Fibroblast of lung (primary cell): Measurements from ENCODE around the gene FANCG. TPM values are rescaled to one million over a fixed set of nuclear protein-coding genes. Genes with fewer than 3 reads are reported as not detected.

Experiments used
- DNase-seq, 2 donors: peaks; one replicate each; pipeline versions ENCODE4 v3.0.0 to v3.0.0-alpha.2; 2010; ENCODE audit warnings: low read depth in 2 of 2
- H2AFZ ChIP-seq: 2 replicates; pipeline ENCODE4 v1.5.1; 2012; ENCODE audit warnings: low read length, control low read depth, inconsistent platforms
- H3K27ac ChIP-seq: 2 replicates; pipeline ENCODE4 v1.5.1; 2011; ENCODE audit warnings: low read length, control low read depth; ENCODE audit not compliant: insufficient read depth
- H3K27me3 ChIP-seq: 2 replicates; pipeline ENCODE4 v1.5.1; 2011; ENCODE audit warnings: mild to moderate bottlenecking, low read length; ENCODE audit not compliant: control insufficient read depth, insufficient read depth
- H3K36me3 ChIP-seq: 2 replicates; pipeline ENCODE4 v1.5.1; 2011; ENCODE audit warnings: low read length; ENCODE audit not compliant: control insufficient read depth, insufficient read depth
- H3K4me1 ChIP-seq: 2 replicates; pipeline ENCODE4 v1.5.1; 2011; ENCODE audit warnings: low read length; ENCODE audit not compliant: control insufficient read depth, insufficient read depth; ENCODE audit errors: extremely low read depth
- H3K4me2 ChIP-seq: 2 replicates; pipeline ENCODE4 v1.5.1; 2011; ENCODE audit warnings: low read length, control low read depth; ENCODE audit not compliant: insufficient read depth; ENCODE audit errors: extremely low read depth
- H3K4me3 ChIP-seq, 4 experiments: fragments of 200-600 bp in 1 of 4; sonication (generic) in 1 of 4; replicated peaks in 1 of 4; 2 replicates each; pipeline ENCODE4 v1.5.1; 2011 to 2016; ENCODE audit warnings: low read length in 4 of 4, low read depth in 3 of 4, mild to moderate bottlenecking in 3 of 4, control low read depth in 2 of 4, inconsistent platforms in 1 of 4, mixed read lengths in 1 of 4; ENCODE audit not compliant: insufficient read depth in 1 of 4; ENCODE audit errors: control extremely low read depth in 1 of 4
- H3K79me2 ChIP-seq: 2 replicates; pipeline ENCODE4 v1.5.1; 2012; ENCODE audit warnings: mild to moderate bottlenecking, low read length, inconsistent platforms; ENCODE audit not compliant: control insufficient read depth, insufficient read depth
- H3K9ac ChIP-seq: 2 replicates; pipeline ENCODE4 v1.5.1; 2011; ENCODE audit warnings: mild to moderate bottlenecking, low read length, control low read depth; ENCODE audit not compliant: insufficient read depth
- H3K9me3 ChIP-seq: 2 replicates; pipeline ENCODE4 v1.5.1; 2012; ENCODE audit warnings: low read depth, low read length; ENCODE audit not compliant: control insufficient read depth, insufficient read depth
- H4K20me1 ChIP-seq: 2 replicates; pipeline ENCODE4 v1.5.1; 2011; ENCODE audit warnings: low read length; ENCODE audit not compliant: control insufficient read depth, insufficient read depth; ENCODE audit errors: extremely low read depth
- EZH2 ChIP-seq: IDR thresholded peaks from 2 replicates; pipeline ENCODE4 v1.5.1; 2012; ENCODE audit warnings: low read length, control low read depth, mild to moderate bottlenecking; ENCODE audit errors: missing control alignments
- polyA plus RNA-seq, 2 donors: library from polyadenylated mRNA; depleted of rRNA in 1 of 2; stranded (reverse) in 1 of 2; unstranded in 1 of 2; fragments of >200 nt; gene quantifications; 2 replicates each; pipeline ENCODE4 v1.2.1, GENCODE V29; 2011 to 2012; ENCODE audit warnings: missing spikeins in 1 of 2
- total RNA-seq: library from RNA; depleted of rRNA; stranded (reverse); fragments of >200 nt; gene quantifications from 2 replicates; pipeline ENCODE4 v1.2.1, GENCODE V29; 2014
- TF ChIP-seq, protein P1 (sequence below), 2 donors: IDR thresholded peaks in 1 of 2; conservative IDR thresholded peaks in 1 of 2; 1 replicate in 1 of 2; 2 replicates in 1 of 2; pipeline ENCODE4 v1.5.1; 2011 to 2012; ENCODE audit warnings: low read length in 2 of 2, control low read depth in 1 of 2, inconsistent platforms in 1 of 2, low read depth in 1 of 2, mild to moderate bottlenecking in 1 of 2

Gene FANCG
- total and polyA plus RNA-seq, 2 donors (not counting 1 experiment from before 2014, with no cell fraction given) = 6.6 to 12.2 TPM

DNA sequence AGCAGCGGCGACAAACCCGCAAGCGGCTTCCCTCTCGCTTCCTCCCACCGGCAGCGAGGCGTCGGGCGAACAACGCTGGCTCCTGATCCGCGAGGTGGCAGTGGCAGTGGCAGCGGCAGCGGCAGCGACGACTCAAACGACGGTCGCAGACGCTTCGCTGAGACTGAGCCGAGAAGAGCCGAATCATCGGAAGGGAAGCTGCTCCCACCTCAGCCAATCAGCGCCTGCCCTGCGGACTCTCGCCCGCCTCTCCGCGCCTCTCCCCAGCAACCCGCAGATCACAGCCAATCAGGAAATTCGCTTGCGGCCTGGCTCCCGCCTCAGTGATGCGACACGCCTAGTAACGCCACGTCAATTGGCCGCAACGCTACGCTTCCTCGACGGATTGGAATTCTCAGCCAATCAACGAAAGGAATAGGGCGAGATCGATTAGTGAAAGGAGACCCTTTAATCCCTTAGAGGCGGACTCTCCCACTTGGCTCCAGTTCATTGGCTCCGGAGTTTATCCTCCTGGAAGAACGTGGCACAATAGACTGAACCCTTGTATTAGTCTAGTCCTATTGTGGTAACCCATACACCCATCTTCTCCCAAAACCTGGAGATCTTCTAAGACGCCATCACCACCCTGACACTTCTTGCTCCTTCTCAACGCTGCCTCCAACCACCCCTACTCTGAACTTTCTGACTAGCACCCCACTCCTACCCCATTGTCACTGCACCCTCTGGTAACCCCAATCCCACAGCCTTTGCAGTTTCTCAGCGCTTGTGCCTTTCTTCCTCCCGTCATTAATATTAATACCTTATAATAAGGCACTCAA lies 7.1 kb downstream of the FANCG start, which contains the start of gene VCP:
Gene VCP, minus strand, starts transcription at position 165 of the 818 bp plus-strand sequence. CDS start 272 bp downstream, outside the sequence.
- H3K9me3 ChIP-seq = no peaks in the 10 kb centered on the region

DNA sequence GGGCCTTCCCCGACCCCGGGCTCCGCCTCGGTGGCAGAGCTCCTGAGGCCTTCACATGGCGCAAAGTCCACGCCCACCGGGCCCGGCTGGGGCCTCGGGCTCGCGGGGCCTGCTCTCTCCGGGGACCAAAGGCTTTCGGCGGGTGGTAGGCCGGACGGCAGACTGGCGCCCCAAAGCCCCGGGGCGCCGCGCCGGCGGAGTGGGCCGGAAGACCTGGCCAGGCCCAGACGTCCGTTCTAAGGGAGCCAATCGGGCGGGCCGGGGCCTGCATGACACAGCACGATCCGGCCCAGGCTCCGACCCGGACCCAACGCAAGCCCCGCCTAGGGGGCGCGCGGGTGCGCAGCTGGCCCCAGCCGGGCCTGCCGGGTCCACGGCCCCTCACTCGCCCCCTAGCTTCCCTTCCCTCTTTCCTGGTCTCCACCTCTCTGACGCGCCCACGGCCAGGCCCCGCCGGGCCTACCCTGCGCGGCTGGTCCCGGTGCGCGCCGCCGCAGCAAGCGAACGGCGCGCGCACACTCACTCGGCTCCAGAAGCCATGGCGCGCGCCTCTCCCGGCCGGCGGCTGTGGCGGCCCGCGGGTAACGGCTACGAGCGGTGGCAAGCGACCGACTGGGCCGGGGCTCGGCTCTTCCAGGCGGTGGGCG lies 7.8 kb downstream of the FANCG start:
- peak; percentile 86 to 88 for DNase-seq
- Histone ChIP-seq H3K27ac (peak overlapping the region; percentile 99), H3K9me3 (no peaks in the 10 kb centered on the region), H3K36me3 (peaks cover 8% of the 10 kb centered on the region), H3K9ac (peak overlapping the region; percentile 100), H4K20me1 (peaks cover 18% of the 10 kb centered on the region), H3K4me3 (peak overlapping the region; percentile 80 to 95 (median 81)), H3K4me2 (peak overlapping the region; percentile 100), H3K27me3 (no peaks in the 10 kb centered on the region), H3K4me1 (no peaks in the 10 kb centered on the region), H3K79me2 (peaks cover 51% of the 10 kb centered on the region), H2AFZ (no peak overlapping the region)
- TF ChIP-seq EZH2 = no peak
- TF ChIP-seq, protein P1, sequence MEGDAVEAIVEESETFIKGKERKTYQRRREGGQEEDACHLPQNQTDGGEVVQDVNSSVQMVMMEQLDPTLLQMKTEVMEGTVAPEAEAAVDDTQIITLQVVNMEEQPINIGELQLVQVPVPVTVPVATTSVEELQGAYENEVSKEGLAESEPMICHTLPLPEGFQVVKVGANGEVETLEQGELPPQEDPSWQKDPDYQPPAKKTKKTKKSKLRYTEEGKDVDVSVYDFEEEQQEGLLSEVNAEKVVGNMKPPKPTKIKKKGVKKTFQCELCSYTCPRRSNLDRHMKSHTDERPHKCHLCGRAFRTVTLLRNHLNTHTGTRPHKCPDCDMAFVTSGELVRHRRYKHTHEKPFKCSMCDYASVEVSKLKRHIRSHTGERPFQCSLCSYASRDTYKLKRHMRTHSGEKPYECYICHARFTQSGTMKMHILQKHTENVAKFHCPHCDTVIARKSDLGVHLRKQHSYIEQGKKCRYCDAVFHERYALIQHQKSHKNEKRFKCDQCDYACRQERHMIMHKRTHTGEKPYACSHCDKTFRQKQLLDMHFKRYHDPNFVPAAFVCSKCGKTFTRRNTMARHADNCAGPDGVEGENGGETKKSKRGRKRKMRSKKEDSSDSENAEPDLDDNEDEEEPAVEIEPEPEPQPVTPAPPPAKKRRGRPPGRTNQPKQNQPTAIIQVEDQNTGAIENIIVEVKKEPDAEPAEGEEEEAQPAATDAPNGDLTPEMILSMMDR (conservative IDR thresholded peaks at IDR 0.05 in 1 of 2, IDR thresholded peaks at IDR 0.05 in 1 of 2; ENCODE audit: low read depth in 1 of 2, low read length in 2 of 2) = peak; percentile 21 to 41

More for the DNA sequence above, 7.1 kb downstream of the FANCG start, which contains the start of gene VCP:
- Histone ChIP-seq H3K27me3 (no peaks in the 10 kb centered on the region), H3K4me3 (peak within 1 kb of the TSS; percentile 80 to 95 (median 81)), H3K79me2 (peaks cover 50% of the 10 kb centered on the region), H2AFZ (no peak within 1 kb of the TSS), H4K20me1 (peaks cover 17% of the 10 kb centered on the region), H3K4me2 (peak within 1 kb of the TSS; percentile 100), H3K36me3 (peaks cover 7% of the 10 kb centered on the region), H3K27ac (peak within 1 kb of the TSS; percentile 99), H3K4me1 (no peaks in the 10 kb centered on the region), H3K9ac (peak within 1 kb of the TSS; percentile 100)
- DNase-seq = peak; percentile 99
- TF ChIP-seq, protein P1 (conservative IDR thresholded peaks at IDR 0.05 in 1 of 2, IDR thresholded peaks at IDR 0.05 in 1 of 2; ENCODE audit: low read depth in 1 of 2, low read length in 2 of 2) = no peak
- no peak for TF ChIP-seq EZH2
